ENCODE measurements around the gene PCNX4. TPM values are rescaled to one million over a fixed set of nuclear protein-coding genes. Genes with fewer than 3 reads are reported as not detected.

Gene PCNX4
- total RNA-seq, 4 donors from 2014 or later, result 42.2 to 60.2 (median 51.9) TPM

GRCh38 chr14:60133487-60133886 is 41.8 kb downstream of the PCNX4 start:
- Histone ChIP-seq H3K4me1 (no peaks in the 10 kb centered on the region), H3K9me3 (no peaks in the 10 kb centered on the region), H3K27me3 (no peaks in the 10 kb centered on the region), H3K36me3 (no peaks in the 10 kb centered on the region), H3K27ac (no peak overlapping the region), H3K4me3 (no peak overlapping the region)
- TF ChIP-seq, protein P1, sequence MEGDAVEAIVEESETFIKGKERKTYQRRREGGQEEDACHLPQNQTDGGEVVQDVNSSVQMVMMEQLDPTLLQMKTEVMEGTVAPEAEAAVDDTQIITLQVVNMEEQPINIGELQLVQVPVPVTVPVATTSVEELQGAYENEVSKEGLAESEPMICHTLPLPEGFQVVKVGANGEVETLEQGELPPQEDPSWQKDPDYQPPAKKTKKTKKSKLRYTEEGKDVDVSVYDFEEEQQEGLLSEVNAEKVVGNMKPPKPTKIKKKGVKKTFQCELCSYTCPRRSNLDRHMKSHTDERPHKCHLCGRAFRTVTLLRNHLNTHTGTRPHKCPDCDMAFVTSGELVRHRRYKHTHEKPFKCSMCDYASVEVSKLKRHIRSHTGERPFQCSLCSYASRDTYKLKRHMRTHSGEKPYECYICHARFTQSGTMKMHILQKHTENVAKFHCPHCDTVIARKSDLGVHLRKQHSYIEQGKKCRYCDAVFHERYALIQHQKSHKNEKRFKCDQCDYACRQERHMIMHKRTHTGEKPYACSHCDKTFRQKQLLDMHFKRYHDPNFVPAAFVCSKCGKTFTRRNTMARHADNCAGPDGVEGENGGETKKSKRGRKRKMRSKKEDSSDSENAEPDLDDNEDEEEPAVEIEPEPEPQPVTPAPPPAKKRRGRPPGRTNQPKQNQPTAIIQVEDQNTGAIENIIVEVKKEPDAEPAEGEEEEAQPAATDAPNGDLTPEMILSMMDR (IDR thresholded peaks at IDR 0.05), result no peak
- no peak for TF ChIP-seq POLR2A (IDR thresholded peaks at IDR 0.05)
- DNase-seq, result no peak

- DNase-seq, result no peak
These were observed 43.0 kb downstream of the PCNX4 start for GRCh38 chr14:60134702-60135101.

DNA sequence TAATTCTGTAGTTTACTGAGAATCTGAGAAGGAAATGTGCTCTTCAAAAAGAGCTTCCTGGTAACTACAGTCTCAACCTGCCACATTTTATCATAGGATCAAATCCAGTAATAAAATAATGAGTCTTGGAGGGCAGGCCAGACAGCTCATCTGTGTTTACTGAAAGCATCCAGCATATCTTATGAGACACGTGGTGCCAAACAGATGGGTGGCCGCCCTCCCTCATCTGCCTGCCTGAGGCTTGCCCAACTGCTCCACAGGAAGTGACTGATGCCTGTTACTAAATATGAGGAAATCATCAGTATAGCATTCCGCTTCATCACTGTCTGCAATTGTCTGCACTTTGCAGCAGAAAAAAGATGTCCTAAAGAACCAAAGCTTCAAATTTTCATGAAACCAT is 60.0 kb downstream of the PCNX4 start:
- TF ChIP-seq, protein P1 (IDR thresholded peaks at IDR 0.05), result no peak
- no peak for TF ChIP-seq POLR2A (IDR thresholded peaks at IDR 0.05)
- peak overlapping the region; percentile 5 to 39 (median 9) for H3K27ac ChIP-seq

More at GRCh38 chr14:60134702-60135101, 43.0 kb downstream of the PCNX4 start:
- no peak for TF ChIP-seq POLR2A (IDR thresholded peaks at IDR 0.05)
- TF ChIP-seq, protein P1 (IDR thresholded peaks at IDR 0.05), result no peak
- no peaks in the 10 kb centered on the region for H3K9me3 ChIP-seq
- H3K4me3 ChIP-seq, result no peak overlapping the region
- no peaks in the 10 kb centered on the region for H3K4me1 ChIP-seq
- no peak overlapping the region for H3K27ac ChIP-seq
- no peaks in the 10 kb centered on the region for H3K27me3 ChIP-seq
- no peaks in the 10 kb centered on the region for H3K36me3 ChIP-seq

DNA sequence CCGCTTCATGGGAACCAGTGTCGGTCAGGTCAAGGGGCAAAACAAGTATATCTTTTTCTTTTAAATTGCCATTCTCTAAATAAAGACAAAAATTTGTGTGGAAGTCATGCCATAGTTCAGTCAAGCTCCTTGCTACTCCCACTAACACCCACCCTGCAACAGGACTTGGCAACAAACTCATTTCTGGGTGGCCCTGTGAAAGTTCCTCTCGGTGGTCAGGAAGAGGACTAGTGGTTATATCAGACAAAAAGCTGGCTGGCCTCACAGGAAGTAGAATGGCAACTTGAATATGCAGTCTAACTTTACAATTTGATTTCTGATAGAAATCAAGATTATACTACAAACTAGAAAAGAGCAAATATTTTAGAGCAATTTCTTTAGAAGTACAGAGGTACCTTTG is 62.3 kb downstream of the PCNX4 start:
- Histone ChIP-seq H3K27ac (peak overlapping the region in 1 of 4 donors; percentile 14), H3K36me3 (peaks cover 0 to 56% (median 0%) of the 10 kb centered on the region in 3 donors), H3K9me3 (no peaks in the 10 kb centered on the region), H3K4me3 (no peak overlapping the region), H3K4me1 (peaks cover 0 to 9% (median 1%) of the 10 kb centered on the region in 4 donors), H3K27me3 (no peaks in the 10 kb centered on the region)
- no peak for DNase-seq
- TF ChIP-seq POLR2A (IDR thresholded peaks at IDR 0.05), result no peak
- TF ChIP-seq, protein P1 (IDR thresholded peaks at IDR 0.05), result no peak

More for the DNA sequence above, 60.0 kb downstream of the PCNX4 start:
- H3K9me3 ChIP-seq, result no peaks in the 10 kb centered on the region
- H3K27me3 ChIP-seq, result no peaks in the 10 kb centered on the region
- H3K4me1 ChIP-seq, result peaks cover 0 to 9% (median 1%) of the 10 kb centered on the region in 4 donors
- DNase-seq, result peak; percentile 65 to 90 (median 79)
- H3K4me3 ChIP-seq, result no peak overlapping the region
- H3K36me3 ChIP-seq, result peaks cover 0 to 77% (median 0%) of the 10 kb centered on the region in 3 donors

GRCh38 chr14:60154671-60155070 is 62.9 kb downstream of the PCNX4 start:
- no peak for DNase-seq
- Histone ChIP-seq H3K4me3 (no peak overlapping the region), H3K27me3 (no peaks in the 10 kb centered on the region), H3K36me3 (peaks cover 0 to 51% (median 0%) of the 10 kb centered on the region in 3 donors), H3K9me3 (no peaks in the 10 kb centered on the region), H3K27ac (no peak overlapping the region), H3K4me1 (peaks cover 0 to 9% (median 2%) of the 10 kb centered on the region in 4 donors)
- no peak for TF ChIP-seq POLR2A (IDR thresholded peaks at IDR 0.05)
- TF ChIP-seq, protein P1 (IDR thresholded peaks at IDR 0.05), result no peak

- Histone ChIP-seq H3K9me3 (no peaks in the 10 kb centered on the region), H3K36me3 (peaks cover 0 to 25% (median 0%) of the 10 kb centered on the region in 3 donors), H3K4me1 (peaks cover 0 to 10% (median 2%) of the 10 kb centered on the region in 4 donors), H3K27me3 (no peaks in the 10 kb centered on the region), H3K27ac (no peak overlapping the region), H3K4me3 (no peak overlapping the region)
- TF ChIP-seq POLR2A (IDR thresholded peaks at IDR 0.05), result no peak
- TF ChIP-seq, protein P1 (IDR thresholded peaks at IDR 0.05), result no peak
- DNase-seq, result no peak
These were observed 68.7 kb downstream of the PCNX4 start for GRCh38 chr14:60160422-60160821.
